Measurements from ENCODE around the gene PDPK1.
"Not testable (repeated sequence)": the region's sequence is repeated elsewhere in the genome, so short reads cannot be mapped to it uniquely, and the experiment has no call there.

The PDPK1 gene

GRCh38 chr16:2550283-2550878 is 12.6 kb downstream of the PDPK1 start:
- DNase-seq = not testable (repeated sequence)

DNA sequence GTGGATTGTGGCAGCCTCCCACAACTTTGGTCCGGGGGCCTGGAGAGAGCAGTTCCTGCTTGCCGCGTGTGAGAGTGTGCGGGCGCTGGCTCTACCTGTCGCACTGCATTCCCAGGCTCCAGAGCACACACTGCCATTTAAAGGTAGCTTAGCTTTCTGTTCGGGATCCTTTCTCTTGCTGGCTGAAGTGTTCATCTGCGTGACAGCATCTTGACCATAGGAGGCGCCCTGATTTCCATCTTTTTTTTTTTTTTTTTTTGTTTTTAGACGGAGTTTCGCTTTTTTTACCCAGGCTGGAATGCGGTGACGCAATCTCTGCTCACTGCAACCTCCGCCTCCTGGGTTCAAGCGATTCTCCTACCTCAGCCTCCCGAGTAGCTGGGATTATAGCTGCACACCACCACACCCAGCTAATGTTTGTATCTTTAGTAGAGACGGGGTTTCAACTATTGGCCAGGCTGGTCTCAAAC is 13.6 kb downstream of the PDPK1 start:
- DNase-seq = not testable (repeated sequence)

DNA sequence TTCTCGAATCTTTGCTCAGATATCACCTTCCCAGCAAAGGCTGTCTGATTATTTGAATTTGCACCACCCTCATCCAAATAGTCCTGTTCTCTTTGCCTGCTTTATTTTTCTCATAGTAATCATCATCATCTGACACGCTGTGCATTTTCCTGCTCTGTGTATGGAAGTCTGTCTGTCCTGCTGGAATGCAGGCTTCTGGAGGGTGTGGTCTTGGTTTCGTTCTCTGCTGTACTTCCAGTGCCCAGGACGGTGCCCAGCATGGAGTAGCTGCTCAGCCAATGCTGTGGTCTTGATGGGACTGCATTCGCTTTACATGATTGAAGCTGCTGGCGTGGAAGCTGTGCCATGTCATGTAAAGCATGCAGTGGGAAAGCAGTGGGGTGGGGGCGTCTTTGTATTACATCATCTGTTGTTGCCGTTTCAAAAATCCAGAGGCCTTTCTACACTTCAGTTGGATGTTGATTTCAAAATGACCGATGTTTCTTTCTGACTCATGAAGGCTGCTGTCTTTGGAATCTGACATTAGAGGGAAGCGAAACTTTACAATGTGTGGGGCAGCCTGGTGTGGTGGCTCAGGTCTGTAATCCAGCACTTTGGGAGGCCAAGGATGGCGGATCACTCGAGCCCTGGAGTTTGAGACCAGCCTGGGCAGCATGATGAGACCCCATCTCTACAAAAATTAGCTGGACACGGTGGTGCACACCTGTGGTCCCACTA is 17.0 kb downstream of the PDPK1 start:
- not testable (repeated sequence) for DNase-seq

DNA sequence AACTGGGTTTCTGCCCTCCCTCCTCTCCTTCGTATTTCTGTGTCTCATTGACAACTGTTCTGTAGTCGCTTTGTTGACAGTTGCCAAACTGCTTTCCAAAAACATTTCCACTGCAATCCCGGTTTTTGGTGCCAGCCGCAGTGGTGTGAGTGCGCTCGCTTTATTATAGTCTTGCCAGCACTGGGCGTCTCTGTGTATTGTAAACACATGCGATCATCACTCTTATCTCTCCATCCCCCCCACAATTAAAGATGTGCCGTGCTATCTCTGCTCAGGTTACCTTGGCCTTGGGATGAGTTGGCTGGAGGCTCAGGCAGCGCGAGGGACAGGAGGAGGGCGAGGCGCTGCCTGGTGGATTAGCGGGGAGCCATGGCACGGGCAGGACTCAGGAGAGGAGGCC is 19.3 kb downstream of the PDPK1 start:
- DNase-seq = not testable (repeated sequence)

GRCh38 chr16:2560131-2560797 is 22.4 kb downstream of the PDPK1 start:
- DNase-seq = not testable (repeated sequence)

DNA sequence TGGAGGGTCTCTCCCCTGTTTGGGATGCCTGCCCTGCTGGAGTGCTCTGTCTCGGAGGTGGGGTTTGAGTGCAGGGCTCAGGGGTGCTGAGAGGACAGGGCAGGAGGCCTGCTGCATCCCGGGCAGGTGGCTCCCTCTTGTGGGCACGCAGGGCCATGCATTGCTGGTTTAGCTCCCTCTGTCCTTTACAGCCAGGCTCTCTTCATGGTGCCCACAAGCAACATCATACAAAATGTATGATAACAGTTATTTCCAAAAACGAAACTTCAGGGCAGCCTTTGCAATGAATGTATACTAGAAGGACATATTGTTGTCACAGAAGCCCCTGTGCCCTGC is 22.9 kb downstream of the PDPK1 start:
- DNase-seq = not testable (repeated sequence)

GRCh38 chr16:2567506-2567905 is 29.7 kb downstream of the PDPK1 start:
- DNase-seq = not testable (repeated sequence)

GRCh38 chr16:2568573-2568972 is 30.8 kb downstream of the PDPK1 start:
- DNase-seq = not testable (repeated sequence)

DNA sequence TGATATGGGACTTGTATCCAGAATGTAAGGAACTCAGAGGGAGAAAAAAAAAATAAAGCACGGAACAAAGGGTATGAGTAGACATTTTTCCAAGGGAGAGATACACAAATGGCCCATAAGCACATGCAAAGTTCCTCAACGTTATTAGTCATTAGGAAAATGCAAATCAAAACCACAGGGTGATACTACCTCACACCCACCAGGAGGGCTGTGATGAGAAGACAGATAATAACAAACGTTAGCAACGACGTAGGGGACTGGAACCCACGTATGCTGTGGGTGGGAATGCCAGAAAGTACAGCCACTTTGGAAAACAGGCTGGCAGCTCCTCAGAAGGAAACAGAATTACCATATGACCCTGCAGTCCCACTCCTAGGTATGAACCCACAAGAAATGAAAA is 34.9 kb downstream of the PDPK1 start:
- not testable (repeated sequence) for DNase-seq

DNA sequence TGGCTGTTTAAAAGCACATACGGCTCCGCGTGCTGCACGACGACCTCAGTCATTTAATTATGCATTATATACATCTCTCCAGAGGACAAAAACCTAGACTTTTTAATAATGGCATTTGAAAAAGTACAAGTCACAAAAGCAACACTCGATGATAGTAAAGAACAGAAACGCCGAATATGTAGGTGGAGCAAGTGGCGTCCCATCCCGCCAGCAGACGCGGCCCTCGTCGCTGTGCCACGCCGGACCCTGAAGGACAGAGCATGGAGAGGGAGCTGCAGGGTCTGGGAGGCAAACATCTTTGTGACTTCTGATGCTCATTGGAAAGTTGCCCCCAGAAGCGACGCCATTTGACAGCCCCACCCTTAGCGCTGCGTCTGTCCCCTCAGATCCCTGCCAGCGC is 38.0 kb downstream of the PDPK1 start:
- not testable (repeated sequence) for DNase-seq

GRCh38 chr16:2577044-2577443 is 39.2 kb downstream of the PDPK1 start:
- not testable (repeated sequence) for DNase-seq

GRCh38 chr16:2578905-2579304 is 41.1 kb downstream of the PDPK1 start:
- DNase-seq = not testable (repeated sequence)

DNA sequence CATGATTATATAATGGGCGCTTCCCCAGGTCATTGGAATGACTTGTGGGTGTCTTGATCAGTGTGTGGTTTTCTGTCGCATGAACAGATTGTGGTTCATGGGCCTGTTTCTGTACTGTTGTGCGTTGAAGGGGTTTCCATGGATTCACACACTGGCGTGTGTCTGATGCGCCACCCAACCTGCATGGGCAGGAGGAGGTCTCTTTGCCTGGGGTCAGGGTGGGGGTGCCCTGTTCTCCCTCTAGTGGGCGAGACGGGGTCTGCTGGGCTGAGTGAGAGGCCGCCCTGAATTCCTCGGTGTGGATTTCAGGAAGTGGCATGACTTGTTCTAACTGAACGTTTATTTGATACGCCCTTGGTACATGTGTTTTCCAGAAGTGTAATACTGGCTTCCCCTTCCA is 42.3 kb downstream of the PDPK1 start:
- DNase-seq = not testable (repeated sequence)

DNA sequence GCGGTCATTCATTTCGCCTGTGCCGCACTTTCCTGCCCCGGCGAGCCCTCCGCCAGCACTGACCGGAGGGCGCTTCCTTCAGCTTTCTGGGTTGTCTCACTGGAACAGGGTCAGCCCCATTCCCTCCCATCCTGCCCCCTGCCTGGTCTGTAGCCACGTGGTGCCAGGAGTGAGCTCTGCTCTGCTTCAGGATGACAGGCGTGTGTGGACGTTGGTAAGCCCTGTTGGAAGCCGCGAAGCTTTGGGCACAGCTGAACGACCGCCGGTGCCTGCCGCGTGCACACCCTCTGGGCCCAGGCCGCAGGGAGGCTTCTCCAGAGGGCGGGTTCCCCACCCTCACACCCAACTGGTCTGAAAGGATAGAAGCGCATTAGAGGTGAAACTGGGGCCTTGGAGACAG is 43.0 kb downstream of the PDPK1 start:
- not testable (repeated sequence) for DNase-seq

DNA sequence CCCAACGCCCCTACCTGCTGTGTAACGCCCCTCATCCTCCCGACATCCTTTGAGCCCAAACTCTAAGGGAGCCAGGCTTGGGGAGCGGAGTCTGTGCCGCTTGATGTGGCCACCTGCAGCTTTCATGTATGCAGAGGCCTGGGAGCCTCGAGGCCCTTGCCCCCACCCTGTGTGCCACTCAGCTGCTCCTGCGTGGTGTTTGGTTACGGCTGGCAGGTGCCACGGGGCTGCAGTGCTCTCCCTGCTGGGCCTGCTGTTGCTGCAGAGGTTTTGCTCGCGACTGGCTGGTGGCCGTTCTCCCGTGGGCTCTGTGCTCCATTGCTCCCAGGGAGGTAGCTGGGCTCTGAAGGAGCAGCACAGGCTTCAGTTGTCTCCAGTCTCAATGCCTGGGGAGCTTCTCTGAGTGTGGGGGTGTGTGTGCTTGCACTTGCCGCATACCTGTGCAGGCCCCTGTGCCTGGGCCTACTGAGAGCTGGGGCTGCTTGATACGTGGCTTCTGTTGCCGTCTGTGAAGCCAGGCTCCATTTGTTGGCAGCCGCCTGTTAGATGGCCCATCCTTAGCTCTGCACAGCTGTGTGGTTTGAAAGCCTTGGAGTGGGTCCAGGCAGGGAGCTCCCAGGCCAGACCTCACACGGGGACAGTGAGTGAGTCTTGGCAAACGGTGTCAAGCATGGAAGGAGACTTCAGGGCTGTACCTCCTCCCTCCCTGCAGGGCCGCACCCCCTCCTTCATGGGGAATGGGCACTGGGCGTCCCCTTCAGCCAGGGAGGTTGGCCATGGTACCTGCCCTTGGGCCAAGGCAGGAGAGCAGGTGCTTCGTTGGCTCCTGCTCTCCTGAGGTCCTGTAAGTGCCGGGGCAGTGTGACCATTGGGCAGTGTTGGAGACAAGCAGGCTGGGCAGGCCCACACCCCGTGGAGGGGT is 47.2 kb downstream of the PDPK1 start:
- no peak for DNase-seq

GRCh38 chr16:2585651-2586081 is 47.8 kb downstream of the PDPK1 start:
- DNase-seq = no peak

DNA sequence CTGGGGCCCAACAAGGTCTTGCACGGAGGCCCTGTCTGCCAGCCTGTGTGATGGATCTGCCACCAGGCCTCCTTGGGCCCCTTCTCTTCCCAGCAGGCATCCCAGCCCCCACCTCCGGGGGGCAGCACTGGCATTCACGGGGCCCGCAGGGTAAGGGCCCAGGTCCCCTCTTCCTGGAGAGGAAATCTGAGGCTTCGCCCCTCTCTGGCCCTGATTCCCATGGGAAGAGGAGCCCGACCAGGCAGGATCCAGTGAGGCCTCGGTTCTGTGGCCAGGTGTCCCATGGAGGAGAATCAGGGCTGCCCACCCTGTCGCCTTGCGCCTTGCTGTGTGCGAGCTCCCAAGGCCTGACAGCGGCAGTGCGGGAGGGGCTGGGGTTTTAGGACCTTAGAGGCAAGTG is 48.4 kb downstream of the PDPK1 start:
- no peak for DNase-seq

DNA sequence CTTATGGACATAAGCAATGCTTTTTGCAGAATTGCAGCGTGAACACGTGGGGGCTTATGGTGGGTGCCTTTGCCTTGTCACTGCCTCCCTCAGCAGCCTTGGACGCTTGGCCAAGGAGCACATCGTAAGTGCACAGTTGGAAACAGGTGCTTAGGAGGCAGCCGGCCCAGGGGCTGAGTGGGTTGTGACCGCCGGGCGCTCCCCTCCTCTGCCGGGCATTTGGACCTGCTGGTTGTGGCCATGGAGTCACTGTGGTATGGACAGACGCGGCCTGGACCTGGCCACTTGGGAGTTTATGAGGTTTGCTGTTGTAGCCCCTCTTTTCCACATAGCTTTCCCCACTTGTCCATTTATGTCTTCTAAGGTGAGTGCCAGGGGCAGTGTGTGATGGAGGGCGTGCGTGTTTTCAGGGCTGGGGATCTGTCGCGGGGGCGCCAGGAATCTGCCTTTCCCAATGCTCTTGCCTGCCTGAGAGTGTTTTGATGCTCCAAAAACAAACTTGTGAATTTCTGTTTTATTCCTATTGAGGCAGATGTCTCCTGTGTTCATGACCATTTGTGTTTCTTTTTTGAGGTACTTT is 49.2 kb downstream of the PDPK1 start:
- no peak for DNase-seq

DNA sequence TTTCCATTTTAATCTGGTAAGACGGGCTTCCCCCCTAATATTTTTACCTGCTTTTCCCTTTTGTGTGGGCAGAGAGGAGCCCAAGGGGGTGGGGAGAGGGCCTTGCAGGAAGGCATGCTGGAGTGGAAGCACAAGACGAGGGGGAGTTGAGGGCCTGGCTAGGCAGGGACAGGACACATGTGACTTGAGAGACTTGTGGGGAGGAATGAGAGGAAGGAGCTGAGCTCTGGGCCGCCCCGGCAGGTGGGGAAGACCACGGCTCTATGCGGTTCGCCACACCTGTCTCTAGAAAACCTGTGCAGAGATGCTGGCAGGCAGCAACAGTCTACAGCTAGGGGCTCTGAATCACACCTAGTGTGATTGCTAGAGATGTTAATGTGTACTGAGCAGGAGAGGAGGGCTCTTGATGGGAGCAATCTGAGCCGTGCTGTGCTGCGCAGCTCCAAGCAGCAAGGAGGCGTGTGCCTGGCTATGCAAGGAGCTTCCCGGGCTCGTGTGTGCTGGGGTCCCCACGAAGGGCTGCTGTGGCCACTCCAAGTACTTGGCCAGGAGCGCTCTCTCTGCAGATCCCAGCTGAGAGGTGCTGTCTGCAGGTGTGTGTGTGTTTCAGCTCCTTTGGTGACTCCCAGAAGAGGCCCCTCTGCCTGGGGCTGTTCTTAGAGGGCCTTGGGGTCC is 50.2 kb downstream of the PDPK1 start:
- no peak for DNase-seq

DNA sequence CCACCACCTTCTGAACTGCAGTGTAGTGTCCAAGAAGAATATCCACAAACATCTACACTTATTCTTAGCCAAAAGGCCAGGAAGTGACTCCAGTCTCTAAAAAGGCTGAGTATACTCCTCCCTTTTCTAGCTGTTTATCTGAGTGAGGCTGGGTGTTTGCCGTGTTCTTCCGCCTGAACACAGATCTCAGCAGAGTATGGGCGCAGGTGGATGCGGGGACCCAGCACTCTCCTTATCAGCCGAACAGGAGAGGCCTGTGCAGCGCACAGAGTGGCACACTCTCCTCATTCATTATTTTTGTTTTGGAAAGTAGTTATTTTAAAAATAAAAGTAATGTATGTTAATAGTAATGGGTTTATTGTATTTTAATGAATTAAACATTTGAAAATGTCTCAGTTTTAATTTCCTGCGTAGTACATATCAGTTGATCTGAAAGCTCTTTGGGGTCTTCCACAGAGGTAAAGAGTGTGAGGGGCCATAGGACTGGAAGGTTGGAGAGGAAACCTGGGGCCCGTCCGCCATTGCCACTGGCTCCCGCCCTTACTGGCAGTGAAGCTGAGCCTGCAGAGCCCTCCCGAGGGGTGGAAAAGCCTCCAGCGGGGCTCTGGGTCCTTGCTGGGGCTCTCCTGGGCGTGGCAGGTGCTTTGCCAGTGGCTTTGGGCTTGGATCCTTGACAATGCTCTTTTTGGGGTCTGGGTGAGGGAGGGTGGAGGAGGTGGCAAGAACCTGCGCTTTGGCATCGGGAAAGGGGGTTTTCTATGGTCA is 53.8 kb downstream of the PDPK1 start:
- no peak for DNase-seq

GRCh38 chr16:2592786-2593185 is 55.0 kb downstream of the PDPK1 start:
- DNase-seq = no peak

Data from NCI-H146 (cell line).